ENCODE measurements around the gene MAN1A2.

The MAN1A2 gene

DNA sequence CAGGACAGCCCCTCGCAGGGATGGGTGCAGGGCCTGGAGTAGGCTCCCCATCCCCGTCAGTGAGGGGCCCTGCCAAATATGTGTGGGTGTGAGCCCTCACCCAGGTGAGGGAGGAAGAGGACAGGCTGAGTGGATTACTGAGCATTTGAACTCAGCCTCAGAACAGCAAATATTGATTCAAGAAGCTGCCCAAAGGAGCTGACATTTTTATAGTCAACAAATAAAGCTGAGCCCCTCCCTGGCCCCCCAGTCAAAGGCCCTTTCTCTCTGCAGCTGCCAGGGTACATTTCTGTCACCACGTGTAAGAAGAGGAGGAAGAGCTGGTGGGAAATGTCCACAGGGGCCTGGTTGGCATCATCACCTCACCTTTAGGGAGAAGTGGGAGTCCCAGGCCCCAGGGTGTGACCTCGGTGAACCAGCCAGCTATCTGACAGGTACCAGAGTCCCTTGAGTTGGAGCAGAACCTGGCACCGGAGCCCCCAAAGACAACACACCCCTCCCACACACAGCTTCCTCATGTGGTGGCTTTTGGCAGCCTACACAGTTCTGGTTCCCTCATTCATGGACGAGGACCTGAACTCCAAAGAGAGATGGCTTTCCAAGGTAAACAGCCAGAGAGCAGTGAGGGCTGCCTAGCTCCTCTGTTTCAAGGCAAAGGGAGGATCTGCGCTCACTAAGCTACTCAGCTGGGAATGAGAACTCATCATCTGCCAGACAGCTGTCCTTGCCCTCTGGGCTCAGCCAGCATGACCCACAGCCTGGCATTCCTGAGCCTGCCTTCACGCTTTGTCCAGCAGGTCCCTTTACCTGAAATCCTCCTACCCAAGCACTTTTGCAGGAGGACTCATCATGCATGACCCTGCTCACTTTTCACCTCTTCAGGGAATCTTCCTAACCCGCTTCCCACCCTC, 195.6 kb downstream of the MAN1A2 start:
- DNase-seq, result no peak

DNA sequence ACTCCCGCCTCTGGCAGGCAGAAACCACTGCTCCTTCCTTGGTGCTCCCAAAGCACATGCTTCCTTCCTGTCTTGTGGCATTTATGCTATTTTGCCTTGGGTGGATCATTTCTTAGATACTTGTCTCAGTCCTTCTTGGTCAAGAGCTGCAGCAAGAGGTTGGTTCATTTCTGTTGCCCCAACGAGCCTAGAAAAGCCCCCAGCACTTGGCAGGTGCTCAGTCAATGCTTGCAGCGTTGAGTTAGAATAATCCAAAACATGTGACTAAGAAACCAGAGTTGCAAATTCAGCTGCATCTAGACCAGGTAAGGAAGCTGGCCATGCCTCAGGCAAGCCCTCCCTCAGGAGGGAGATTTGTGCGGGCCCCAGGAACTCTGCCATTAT, 196.2 kb downstream of the MAN1A2 start:
- no peak for DNase-seq

DNA sequence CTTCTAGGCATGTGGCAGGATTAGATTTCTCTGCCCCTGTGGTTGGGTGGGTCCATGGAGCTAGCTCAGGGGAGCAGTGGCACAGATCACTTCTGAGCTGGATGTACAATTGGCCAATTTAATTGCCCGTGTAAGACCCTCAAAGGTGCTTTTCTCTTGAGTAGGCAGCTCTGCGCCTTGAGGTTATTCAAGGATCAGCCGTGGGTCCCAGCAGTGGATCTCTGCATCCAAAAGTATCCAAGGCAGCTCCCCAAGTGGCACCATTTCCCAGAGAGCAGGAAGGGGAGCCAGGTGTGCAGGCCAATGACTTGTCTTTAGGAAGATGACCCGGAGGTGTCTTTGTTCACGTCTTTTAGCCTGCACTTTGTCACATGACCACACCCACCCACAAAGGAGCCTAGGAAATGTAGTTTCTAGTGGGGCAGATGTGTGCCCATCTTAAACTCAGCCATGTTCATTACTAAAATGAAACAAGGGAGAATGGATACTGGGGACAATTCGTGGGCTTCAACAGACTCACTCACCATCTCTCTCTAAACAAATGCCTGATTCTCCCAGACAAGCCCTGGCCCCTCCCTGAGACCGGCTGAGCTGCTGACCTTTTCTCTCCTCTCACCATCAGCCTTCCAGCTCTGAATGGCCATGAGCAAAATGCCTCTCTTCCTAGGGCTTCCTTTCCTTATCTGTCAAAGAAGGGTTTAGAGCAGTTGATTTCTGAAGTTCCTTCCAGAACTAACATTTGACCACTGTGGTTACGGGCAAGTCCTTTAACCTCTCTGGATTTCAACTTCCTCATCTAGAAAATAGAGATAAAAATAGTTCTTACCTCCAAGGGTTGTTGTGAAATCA, 197.2 kb downstream of the MAN1A2 start:
- DNase-seq, result no peak

DNA sequence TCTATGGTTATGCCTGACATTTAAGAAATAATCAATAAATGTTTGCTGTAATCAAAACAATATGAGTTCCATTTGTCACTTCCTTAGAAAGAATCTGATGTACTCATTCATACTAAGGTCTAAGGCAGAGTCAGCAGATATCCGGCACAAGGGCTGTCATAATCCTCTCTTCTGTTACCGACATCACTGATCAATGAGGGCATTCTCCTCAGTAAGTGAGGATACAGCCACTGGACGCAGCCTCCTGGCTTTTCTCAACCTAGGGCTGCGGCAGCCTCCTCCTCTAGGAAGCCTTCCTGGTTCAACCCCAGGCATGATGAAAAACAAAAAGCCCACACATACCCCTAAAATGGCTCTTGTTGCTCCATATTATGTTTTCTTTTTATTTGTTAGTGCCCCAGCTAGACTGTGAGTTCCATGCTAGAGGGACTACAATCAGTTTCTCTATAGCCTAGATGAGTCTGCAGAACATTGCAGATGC, 197.9 kb downstream of the MAN1A2 start:
- DNase-seq, result no peak

DNA sequence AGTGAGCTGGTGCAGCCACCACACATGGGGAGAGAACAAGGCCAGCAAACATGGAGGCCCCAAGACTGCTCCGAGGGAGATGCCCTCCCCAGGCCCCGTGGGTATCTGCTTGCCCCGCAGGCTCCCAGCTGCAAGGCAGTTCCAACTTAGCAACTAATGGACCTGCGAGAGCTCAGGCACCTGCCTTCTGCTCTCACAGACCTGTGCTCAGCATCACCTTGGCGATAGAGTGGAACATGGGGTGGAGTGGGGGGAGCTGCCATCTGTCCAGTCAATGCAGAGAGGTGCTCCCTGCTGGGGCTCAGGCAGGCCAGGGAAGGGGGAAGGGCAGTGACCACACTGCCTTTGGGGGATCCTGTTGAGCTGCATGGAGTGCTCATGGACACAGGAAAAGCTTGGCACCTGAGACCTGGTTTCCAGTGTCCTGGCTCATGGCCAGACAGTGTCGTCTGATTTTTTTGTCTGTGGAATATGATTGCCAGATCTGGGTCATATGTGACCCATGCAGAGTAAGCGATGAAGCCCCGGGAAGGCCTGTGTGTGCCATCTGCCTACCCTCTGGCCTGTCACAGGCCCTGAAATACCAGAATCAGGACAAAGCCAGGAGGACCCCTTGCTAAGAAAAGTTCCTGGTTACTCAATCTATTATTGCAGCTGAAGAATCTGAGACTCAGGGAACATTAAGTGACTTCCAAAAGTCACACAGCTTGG, 198.7 kb downstream of the MAN1A2 start:
- peak; percentile 63 for DNase-seq

DNA sequence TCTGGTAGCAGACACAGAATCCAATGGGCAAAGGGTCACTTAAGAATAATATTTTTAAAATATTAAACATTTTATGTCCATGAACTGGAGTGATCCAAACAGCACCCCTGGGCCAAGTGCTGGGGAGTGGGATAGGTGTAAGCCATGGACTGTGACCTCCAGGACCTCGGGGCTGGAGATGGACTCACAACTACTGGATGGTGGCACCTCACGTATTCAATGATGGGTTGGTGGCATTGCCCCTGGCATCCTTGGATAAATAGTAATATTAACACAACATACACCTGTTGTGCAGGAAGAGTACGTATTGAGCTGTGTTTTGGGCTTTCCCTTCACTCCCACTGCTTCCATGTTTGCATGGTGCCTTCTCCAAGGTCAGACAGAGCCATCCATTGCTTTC, 199.3 kb downstream of the MAN1A2 start:
- DNase-seq, result no peak

DNA sequence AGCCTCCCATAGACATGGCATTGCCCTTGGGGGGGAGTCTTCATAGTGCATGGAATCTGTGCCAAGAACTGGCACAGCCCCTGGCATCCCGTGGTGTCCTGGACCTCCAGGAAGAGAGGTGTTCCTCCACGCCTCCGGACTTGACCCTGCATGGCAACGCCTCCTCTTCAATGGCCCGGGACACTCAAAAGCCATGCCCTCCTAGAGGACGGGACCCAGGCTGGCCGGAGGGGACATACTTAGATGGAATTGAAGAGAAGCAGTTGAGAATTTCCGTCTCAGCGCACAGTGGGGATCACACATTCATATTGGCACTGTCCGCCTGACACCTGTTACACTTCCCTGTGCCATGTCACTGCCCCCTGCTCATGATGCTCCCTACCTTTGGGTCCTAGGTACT, 200.2 kb downstream of the MAN1A2 start:
- no peak for DNase-seq

DNA sequence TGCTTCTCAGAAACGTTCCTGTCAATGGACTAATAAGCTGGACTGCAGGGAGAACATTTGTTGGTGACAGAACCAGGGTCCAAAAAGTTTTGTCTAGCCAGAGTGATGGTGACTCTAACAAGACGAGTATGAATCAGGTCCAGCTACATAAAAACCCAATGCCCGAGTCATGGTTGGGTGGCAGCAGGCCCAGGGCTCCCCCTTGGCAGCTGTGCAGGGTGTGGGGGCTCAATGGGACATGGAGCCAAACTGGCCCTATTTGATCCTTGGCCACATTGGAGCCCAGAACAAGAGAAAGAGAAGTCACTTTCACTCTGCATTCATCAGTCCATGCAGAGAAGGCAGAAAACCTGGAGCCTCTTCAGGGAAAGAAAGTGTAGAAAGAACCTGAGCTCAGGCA, 200.7 kb downstream of the MAN1A2 start:
- no peak for DNase-seq

DNA sequence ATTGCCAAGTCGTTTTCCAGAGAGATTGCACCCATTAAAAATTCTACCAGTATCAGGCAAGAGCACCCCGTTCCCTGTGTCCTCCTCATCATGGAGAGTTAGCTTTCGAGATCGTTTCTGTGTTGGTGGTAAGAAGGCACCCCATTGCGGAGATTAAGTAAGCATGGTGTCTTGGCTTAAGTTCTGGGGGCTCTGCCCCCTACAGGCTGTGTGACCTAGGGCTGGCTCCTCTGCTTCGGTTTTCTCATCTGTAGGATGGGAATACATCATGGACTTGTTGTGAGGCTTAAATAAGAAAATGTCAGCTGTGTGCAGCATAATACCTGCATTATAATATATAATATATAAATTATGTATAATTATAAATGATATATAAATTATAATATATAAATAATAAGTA, 201.8 kb downstream of the MAN1A2 start:
- DNase-seq, result no peak

DNA sequence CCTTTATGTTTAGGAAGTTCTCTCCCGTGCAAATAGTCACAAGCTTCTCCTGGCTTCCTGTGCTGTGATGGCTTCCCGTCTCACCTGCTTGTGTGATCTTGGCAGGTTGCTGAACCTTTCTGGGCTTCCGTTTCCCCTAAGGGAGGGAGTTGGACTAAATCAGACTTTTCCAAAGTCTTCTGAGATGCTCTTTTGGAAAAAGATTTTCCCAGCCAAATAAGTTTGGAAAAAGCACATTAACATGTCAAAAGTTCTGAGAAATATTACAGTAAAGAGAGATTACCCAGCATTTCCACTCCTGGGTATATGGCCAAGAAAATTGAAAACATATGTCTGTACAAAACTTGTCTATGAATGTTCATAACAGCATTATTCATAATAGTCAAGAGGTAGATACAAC, 202.6 kb downstream of the MAN1A2 start:
- no peak for DNase-seq

DNA sequence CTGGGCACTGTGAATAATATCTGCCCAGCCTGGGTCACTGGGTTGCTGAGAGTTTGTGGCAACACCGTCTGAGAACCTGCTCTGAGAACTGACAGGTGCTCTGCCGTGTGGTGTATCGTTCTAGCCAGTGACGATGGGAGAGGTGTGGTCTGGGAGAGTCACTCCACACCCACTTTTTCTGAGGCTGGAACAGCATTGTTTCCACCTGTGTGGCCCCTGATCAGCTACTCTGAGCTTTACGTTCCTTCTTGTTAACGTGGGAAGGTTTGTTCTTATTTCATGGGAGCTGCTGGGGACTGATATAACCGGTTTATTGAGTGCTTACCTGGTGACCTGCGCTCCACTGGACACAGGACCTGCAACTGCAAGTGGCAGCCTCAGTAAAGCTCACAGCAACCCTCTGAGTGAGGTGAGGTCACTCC, 203.8 kb downstream of the MAN1A2 start:
- no peak for DNase-seq

DNA sequence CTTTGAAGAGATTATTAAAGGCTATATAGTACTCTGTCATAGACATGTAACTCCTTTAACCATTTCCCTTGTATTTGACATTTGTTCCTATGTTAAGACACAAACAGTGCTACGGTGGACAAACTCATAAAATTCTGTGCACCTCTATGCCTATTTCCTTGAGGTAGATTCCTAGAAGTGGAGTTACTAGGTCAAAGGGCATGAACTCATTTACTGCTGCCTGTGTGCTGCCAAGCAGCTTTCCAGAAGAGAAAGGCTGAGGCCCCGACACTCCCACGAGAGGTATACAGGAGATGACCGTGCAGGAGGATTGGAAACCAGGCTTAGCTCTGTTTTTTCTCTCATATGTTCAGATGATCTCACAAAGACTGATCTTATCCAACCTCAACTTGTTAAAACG, 204.2 kb downstream of the MAN1A2 start:
- no peak for DNase-seq

DNA sequence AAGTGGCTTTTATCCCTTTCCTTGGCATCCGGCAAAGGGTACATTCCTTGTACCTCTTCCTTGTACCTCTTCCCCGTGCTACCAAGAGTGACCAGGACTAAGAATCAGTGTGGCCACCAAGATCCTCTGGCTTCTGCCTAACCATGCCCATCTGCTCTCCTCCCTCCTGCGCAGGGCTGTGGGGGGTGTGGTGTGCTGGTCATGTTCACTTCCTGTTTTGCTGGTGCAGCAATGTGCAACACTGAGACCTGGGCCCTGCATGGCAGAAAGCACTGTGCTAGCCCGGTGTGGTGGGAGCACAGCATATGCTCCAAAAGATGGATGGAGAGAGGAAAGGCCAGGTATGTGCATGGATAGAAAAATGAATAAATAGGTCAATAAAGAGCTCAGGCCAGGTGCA, 205.3 kb downstream of the MAN1A2 start:
- no peak for DNase-seq

DNA sequence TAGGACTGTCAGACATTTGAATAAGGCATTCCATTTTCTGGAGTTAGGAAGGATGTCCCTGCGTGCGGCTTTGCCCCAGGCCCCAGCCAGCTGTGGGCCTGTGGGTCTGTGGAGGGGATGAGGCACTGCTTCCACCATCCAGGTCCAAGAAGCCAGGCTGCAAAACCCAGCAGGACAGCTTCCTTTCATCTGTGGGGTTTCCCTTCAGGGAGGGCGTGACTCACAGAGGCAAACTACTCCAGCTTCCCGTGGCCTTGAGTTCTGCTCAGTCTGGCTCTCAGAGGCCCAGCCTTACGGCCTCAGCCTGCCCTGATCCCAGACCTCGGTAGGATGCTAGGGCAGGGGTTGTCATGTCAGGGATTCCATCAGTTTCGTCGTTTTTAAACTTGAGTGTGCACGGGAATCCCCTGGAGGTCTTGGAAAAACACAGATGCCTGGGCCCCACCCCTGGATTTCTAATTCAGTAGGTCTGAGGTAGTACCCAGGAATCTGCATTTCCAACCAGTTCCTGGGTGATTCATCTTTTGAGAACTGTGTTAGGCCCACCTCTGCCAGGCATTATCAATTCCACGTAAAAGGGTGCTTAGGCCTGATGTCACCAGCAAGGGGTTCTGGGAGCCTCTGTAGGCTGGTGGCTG, 206.3 kb downstream of the MAN1A2 start:
- DNase-seq, result no peak

DNA sequence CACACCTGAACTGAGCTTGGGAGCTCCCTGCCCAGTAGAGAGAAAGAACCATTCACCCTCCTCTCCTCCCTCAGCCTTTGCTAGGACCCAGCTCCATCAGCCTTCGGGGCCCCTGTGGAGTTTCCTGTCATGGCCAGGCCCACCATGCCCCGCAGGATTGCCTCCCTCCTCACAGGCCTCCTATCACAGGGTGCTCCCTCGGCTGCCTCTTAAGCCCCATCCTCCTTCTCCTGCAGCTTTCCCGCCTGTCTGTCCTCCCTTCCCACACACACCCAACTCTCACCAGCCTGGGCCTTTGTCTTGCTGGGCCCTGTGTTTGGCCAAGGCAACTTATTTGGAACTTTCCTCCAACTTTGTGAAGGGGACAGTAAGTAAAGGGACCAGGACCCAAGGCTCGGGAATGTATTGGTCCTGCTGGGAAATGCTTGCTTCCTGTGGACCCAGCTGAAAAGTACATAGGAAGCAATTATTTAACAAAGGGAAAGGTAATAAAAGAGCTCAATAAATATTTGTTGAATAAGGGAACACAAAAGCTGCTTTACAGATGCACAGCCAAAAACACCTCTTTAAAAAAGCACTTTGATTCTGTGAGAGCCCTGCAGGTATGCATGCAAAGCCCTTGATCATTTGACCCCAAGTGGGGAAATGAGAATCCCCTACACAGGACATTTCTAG, 207.0 kb downstream of the MAN1A2 start:
- DNase-seq, result no peak

DNA sequence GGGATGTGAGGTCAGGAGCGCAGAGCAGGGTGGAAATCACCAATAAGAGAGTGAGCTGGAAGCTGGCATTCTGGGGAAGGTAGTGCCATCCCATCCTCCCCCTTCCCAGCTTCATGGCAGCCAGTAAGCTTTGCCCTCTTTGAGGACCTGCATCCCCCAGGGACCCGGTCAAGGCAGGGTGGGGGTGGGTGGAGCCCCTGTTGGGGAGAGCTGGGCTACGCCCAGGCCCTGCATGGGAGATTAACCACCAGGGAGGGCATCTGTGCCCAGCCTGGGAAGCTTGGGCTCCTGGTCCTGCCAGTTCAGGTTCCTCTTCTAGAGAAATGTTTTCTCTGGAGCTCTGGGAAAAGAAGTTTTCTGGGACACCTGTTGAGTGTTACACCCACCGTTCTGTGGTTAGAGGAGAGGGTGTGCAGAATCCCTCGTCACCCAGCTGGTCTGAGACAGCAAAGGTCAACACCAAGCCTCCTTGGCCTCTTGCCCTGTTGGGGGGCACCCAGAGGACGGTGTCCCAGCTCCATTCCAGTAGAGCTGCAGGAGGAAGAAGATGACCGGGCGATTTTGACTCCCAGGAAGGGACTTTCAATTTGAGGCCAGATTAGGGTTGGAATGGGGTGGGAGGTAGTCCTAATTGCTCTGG, 208.5 kb downstream of the MAN1A2 start:
- DNase-seq, result no peak

DNA sequence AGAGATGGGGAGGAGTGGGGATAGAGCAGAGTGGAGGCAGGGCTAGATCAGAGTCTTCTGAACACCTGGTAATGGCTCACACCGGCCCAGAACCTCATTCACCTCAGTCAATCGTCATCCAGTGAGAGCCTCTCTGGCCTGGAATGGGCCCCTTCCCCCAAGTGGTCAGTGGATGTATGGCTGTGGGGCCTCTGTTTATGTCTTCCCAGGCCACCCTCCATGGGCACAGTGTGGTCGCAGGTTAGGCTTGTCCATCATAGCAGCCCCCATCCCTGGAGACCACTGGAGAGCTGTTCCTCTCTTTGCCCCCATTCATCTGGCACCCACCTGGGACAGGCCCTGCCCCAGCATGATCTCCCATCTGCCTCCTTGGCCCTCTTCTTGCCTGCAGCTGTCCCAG, 209.0 kb downstream of the MAN1A2 start:
- no peak for DNase-seq

DNA sequence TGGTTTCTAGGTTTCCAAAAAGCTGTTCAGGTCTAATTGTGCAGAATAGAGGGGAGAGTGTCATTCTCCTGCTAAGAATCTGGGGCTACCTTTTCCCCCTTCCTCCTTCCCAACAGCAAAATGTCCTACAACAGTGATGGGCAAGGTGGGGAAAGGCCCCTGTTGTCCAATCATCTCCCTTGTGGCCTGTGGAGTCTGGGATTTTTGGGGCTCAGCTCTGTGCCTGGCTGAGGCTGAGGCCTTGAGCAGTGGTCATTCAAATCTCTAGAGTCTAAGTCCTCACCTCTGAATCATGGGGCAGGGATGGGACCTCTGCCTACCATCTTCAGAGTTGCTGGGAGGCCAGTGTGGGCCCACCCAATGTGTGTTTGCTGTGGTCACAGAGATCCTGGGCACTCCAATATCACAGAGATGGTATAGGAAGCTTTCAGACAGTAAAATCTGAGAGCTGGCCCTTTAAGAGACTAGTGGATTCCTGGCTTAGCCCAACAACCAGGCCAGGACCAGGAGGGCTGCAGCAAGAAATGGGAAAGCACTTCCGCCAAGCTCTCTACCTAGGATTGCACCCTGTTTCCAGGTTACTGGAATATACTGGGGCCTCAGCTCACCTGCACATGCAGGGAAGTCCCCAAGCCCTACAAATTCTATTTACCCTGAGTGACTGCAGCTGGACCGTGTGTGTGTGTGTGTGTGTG, 210.1 kb downstream of the MAN1A2 start:
- DNase-seq, result no peak

DNA sequence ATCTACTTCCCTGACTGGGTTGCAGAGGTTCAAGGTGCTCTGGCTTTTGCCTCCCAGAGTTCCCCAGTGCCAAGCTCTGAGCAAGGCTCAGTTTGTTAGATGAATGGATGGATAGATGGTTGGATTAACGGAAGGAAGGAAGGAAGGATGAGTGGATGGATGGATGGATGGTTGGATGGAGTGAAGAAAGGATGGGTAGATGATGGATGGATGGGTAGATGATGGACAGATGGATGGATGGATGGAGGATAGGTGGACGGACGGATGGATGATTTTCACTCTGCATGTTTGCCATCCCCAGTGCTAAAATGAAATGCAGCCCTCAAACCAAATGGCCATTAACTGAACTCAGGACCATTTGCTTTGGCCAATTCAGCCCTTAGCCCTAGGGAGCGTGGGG, 211.2 kb downstream of the MAN1A2 start:
- no peak for DNase-seq
